GM23338 (cell line): Measurements from ENCODE around the gene SERINC5. TPM values are rescaled to one million over a fixed set of nuclear protein-coding genes. Genes with fewer than 3 reads are reported as not detected.

ENCODE experiments used
- ATAC-seq: fragments of 200-7000 bp; cut with Tn5 transposase; 3 replicates; pipeline ENCODE4 v1.9.1; 2020
- DNase-seq: peaks from one replicate; pipeline ENCODE4 v3.0.0-alpha.2; 2015; ENCODE audit warnings: low spot score
- H2AFZ ChIP-seq: fragments of 200-600 bp; sonication (generic); 2 replicates; pipeline ENCODE4 v1.8.0; 2016; ENCODE audit warnings: antibody characterized with exemption, mild to moderate bottlenecking, moderate library complexity
- H3F3A ChIP-seq: fragments of 200-600 bp; sonication (generic); replicated peaks from 2 replicates; pipeline ENCODE4 v1.8.0; 2017; ENCODE audit warnings: antibody characterized with exemption, mixed run types, low read depth
- H3K27ac ChIP-seq: fragments of 200-600 bp; sonication (generic); 2 replicates; pipeline ENCODE4 v1.6.1; 2016; ENCODE audit warnings: low read depth
- H3K27me3 ChIP-seq: fragments of 200-600 bp; sonication (generic); 2 replicates; pipeline ENCODE4 v1.8.0; 2016; ENCODE audit warnings: mild to moderate bottlenecking, mixed run types, moderate library complexity; ENCODE audit not compliant: insufficient read depth
- H3K36me3 ChIP-seq: fragments of 200-600 bp; sonication (generic); 2 replicates; pipeline ENCODE4 v1.8.0; 2016; ENCODE audit warnings: mild to moderate bottlenecking; ENCODE audit not compliant: insufficient read depth
- H3K4me1 ChIP-seq: fragments of 200-600 bp; sonication (generic); 2 replicates; pipeline ENCODE4 v1.8.0; 2016; ENCODE audit warnings: mild to moderate bottlenecking, moderate library complexity; ENCODE audit not compliant: insufficient read depth
- H3K4me2 ChIP-seq: fragments of 200-600 bp; sonication (generic); 2 replicates; pipeline ENCODE4 v1.7.1; 2017; ENCODE audit warnings: mixed run types
- H3K4me3 ChIP-seq: fragments of 200-600 bp; sonication (generic); 2 replicates; pipeline ENCODE4 v1.6.1; 2016; ENCODE audit warnings: mixed run types
- H3K79me2 ChIP-seq: fragments of 200-600 bp; sonication (generic); replicated peaks from 2 replicates; pipeline ENCODE4 v1.8.0; 2017; ENCODE audit warnings: mild to moderate bottlenecking; ENCODE audit not compliant: insufficient read depth
- H3K9me2 ChIP-seq: fragments of 200-600 bp; sonication (generic); 2 replicates; pipeline ENCODE4 v1.8.0; 2017; ENCODE audit not compliant: insufficient read depth
- H4K20me1 ChIP-seq: fragments of 200-600 bp; sonication (generic); replicated peaks from 2 replicates; pipeline ENCODE4 v1.8.0; 2017; ENCODE audit warnings: mild to moderate bottlenecking; ENCODE audit not compliant: insufficient read depth
- H3K27ac Mint-ChIP-seq: 2 replicates; pipeline ENCODE4 v1.8.0; 2020; ENCODE audit warnings: inconsistent platforms, mild to moderate bottlenecking, moderate library complexity, mixed read lengths
- H3K27me3 Mint-ChIP-seq: 3 replicates; pipeline ENCODE4 v1.8.0; 2022; ENCODE audit warnings: low read depth, mild to moderate bottlenecking, moderate library complexity, mixed read lengths, inconsistent platforms; ENCODE audit not compliant: insufficient read depth, poor library complexity
- H3K36me3 Mint-ChIP-seq: 3 replicates; pipeline ENCODE4 v1.8.0; 2021; ENCODE audit warnings: low read depth, mild to moderate bottlenecking, inconsistent platforms, moderate library complexity, mixed read lengths
- H3K4me1 Mint-ChIP-seq: 3 replicates; pipeline ENCODE4 v1.8.0; 2020; ENCODE audit warnings: mild to moderate bottlenecking, inconsistent platforms, mixed read lengths
- H3K4me3 Mint-ChIP-seq: 3 replicates; pipeline ENCODE4 v1.8.0; 2021; ENCODE audit warnings: moderate library complexity, mild to moderate bottlenecking, inconsistent platforms, mixed read lengths
- H3K9me3 Mint-ChIP-seq: 3 replicates; pipeline ENCODE4 v1.8.0; 2020; ENCODE audit warnings: moderate library complexity, mild to moderate bottlenecking, inconsistent platforms, mixed read lengths
- EZH2 ChIP-seq: fragments of 200-600 bp; sonication (generic); IDR thresholded peaks from one replicate; pipeline ENCODE4 v1.8.0; 2017; ENCODE audit warnings: antibody characterized with exemption, mild to moderate bottlenecking, low read depth; ENCODE audit not compliant: unreplicated experiment
- NANOG ChIP-seq: IDR thresholded peaks from 2 replicates; pipeline ENCODE4 v1.6.1; 2016; ENCODE audit warnings: antibody characterized with exemption, borderline replicate concordance
- POLR2AphosphoS5 ChIP-seq: IDR thresholded peaks from 2 replicates; pipeline ENCODE4 v1.6.1; 2016; ENCODE audit warnings: antibody characterized with exemption, low read depth
- STAT1 ChIP-seq: IDR thresholded peaks from one replicate; pipeline ENCODE4 v1.6.1; 2016; ENCODE audit warnings: antibody characterized with exemption; ENCODE audit not compliant: unreplicated experiment
- ZNF114 ChIP-seq: fragments of 250-450 bp; sonication (Bioruptor Pico); IDR thresholded peaks from 2 replicates; pipeline ENCODE4 v1.5.0; 2020; ENCODE audit warnings: mild to moderate bottlenecking, moderate library complexity
- ZNF462 ChIP-seq: fragments of 250-450 bp; sonication (Bioruptor Pico); IDR thresholded peaks from 2 replicates; pipeline ENCODE4 v1.5.0; 2020; ENCODE audit warnings: mild to moderate bottlenecking, moderate library complexity
- polyA plus RNA-seq: library from polyadenylated mRNA; unstranded; fragments of >200 nt; fragmentation: Nextera tagmentation; extraction: Ambion mirVana; gene quantifications from 2 replicates; pipeline ENCODE4 v1.2.1, GENCODE V29; 2016
- total RNA-seq: library from RNA; depleted of rRNA; stranded (reverse); fragments of >200 nt; shearing (Covaris generic); gene quantifications from 2 replicates; pipeline ENCODE4 v1.2.3, GENCODE V29; 2014
- TF ChIP-seq, protein P1 (sequence below), 2 experiments: fragments of 200-600 bp in 1 of 2; sonication (generic) in 1 of 2; conservative IDR thresholded peaks; 2 replicates each; pipeline versions ENCODE4 v1.5.1 to v1.6.1; 2016 to 2017; ENCODE audit warnings: antibody characterized with exemption in 2 of 2, low read depth in 2 of 2, mild to moderate bottlenecking in 2 of 2, moderate library complexity in 1 of 2

The SERINC5 gene
- total and polyA plus RNA-seq, 2 experiments from 2014 or later: 34.0 to 107 TPM

GRCh38 chr5:80119372-80119771, 136.5 kb downstream of the SERINC5 start (continued):
- no peak for TF ChIP-seq ZNF462
- TF ChIP-seq ZNF114: no peak
- no peak for TF ChIP-seq NANOG
- TF ChIP-seq STAT1: no peak
- TF ChIP-seq, protein P1, sequence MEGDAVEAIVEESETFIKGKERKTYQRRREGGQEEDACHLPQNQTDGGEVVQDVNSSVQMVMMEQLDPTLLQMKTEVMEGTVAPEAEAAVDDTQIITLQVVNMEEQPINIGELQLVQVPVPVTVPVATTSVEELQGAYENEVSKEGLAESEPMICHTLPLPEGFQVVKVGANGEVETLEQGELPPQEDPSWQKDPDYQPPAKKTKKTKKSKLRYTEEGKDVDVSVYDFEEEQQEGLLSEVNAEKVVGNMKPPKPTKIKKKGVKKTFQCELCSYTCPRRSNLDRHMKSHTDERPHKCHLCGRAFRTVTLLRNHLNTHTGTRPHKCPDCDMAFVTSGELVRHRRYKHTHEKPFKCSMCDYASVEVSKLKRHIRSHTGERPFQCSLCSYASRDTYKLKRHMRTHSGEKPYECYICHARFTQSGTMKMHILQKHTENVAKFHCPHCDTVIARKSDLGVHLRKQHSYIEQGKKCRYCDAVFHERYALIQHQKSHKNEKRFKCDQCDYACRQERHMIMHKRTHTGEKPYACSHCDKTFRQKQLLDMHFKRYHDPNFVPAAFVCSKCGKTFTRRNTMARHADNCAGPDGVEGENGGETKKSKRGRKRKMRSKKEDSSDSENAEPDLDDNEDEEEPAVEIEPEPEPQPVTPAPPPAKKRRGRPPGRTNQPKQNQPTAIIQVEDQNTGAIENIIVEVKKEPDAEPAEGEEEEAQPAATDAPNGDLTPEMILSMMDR (conservative IDR thresholded peaks at IDR 0.05; ENCODE audit: low read depth in 2 of 2): no peak
- TF ChIP-seq EZH2: no peak
- TF ChIP-seq POLR2AphosphoS5: no peak

- Histone ChIP-seq H3K4me3 (no peak overlapping the region), H3K27me3 (no peaks in the 10 kb centered on the region), H2AFZ (no peak overlapping the region), H4K20me1 (no peaks in the 10 kb centered on the region), H3K36me3 (peaks cover 7% of the 10 kb centered on the region; the same call in 1 of the 2 replicates), H3K79me2 (no peaks in the 10 kb centered on the region), H3K4me1 (peaks cover under 1% of the 10 kb centered on the region; the same call in 1 of the 2 replicates), H3K4me2 (no peak overlapping the region), H3F3A (no peaks in the 10 kb centered on the region), H3K27ac (no peak overlapping the region), H3K9me2 (no peaks in the 10 kb centered on the region)
- H3K4me1 Mint-ChIP-seq: peaks cover under 1% of the 10 kb centered on the region
- TF ChIP-seq ZNF114: no peak
- no peak for TF ChIP-seq STAT1
- no peak for TF ChIP-seq POLR2AphosphoS5
- peaks cover 20% of the 10 kb centered on the region for H3K36me3 Mint-ChIP-seq
- H3K27me3 Mint-ChIP-seq: peaks cover 10% of the 10 kb centered on the region
- DNase-seq (no peak), ATAC-seq (no peak)
- H3K27ac Mint-ChIP-seq: no peak overlapping the region
- H3K9me3 Mint-ChIP-seq: peaks cover 18% of the 10 kb centered on the region
- H3K4me3 Mint-ChIP-seq: no peak overlapping the region
These were observed 138.4 kb downstream of the SERINC5 start for GRCh38 chr5:80117446-80117845.
